Measurements from ENCODE around the gene DGKI. TPM values are rescaled to one million over a fixed set of nuclear protein-coding genes. Genes with fewer than 3 reads are reported as not detected.

Gene DGKI
- total and polyA plus RNA-seq, 4 donors = 0.01 to 0.37 (median 0.31) TPM

GRCh38 chr7:137757146-137757925 is 89.4 kb downstream of the DGKI start:
- TF ChIP-seq ZBTB33 (IDR thresholded peaks at IDR 0.05) (no peak), HNF4G (IDR thresholded peaks at IDR 0.05) (no peak), YY1 (IDR thresholded peaks at IDR 0.05) (no peak), RXRA (IDR thresholded peaks at IDR 0.05) (no peak), TAF1 (conservative IDR thresholded peaks at IDR 0.05) (no peak), HNF4A (conservative IDR thresholded peaks at IDR 0.05) (no peak), RAD21 (IDR thresholded peaks at IDR 0.05) (no peak), SP1 (IDR thresholded peaks at IDR 0.05) (no peak), JUND (IDR thresholded peaks at IDR 0.05) (no peak), ATF3 (IDR thresholded peaks at IDR 0.05) (no peak), NR2F2 (IDR thresholded peaks at IDR 0.05) (no peak), FOXA2 (IDR thresholded peaks at IDR 0.05) (no peak)
- TF ChIP-seq, protein P1, sequence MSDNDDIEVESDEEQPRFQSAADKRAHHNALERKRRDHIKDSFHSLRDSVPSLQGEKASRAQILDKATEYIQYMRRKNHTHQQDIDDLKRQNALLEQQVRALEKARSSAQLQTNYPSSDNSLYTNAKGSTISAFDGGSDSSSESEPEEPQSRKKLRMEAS (IDR thresholded peaks at IDR 0.05) = no peak
- no peaks in the 10 kb centered on the region for H3K36me3 ChIP-seq (ENCODE audit: control insufficient read depth in 4 of 4, insufficient read depth in 3 of 4, low read depth in 1 of 4, low read length in 3 of 4)
- H3K4me3 ChIP-seq (ENCODE audit: low read depth in 1 of 3, low read length in 3 of 3) = no peak overlapping the region
- no peak for DNase-seq (ENCODE audit: low spot score)
- H3K27me3 ChIP-seq (ENCODE audit: control insufficient read depth in 4 of 4, insufficient read depth in 4 of 4, low read length in 3 of 4) = no peaks in the 10 kb centered on the region
- 78% methylated on average over 10 of the region's 10 CpGs for WGBS
- no peak overlapping the region for H3K27ac ChIP-seq (ENCODE audit: low read depth in 1 of 2, low read length in 2 of 2)
- no peak overlapping the region for H3K9ac ChIP-seq (ENCODE audit: low read depth in 1 of 2, low read length in 2 of 2)
- no peaks in the 10 kb centered on the region for H3K9me3 ChIP-seq (ENCODE audit: control insufficient read depth in 4 of 4, low read length in 3 of 4)
- no peaks in the 10 kb centered on the region for H3K4me1 ChIP-seq (ENCODE audit: control insufficient read depth in 4 of 4, insufficient read depth in 4 of 4, low read length in 3 of 4)

DNA sequence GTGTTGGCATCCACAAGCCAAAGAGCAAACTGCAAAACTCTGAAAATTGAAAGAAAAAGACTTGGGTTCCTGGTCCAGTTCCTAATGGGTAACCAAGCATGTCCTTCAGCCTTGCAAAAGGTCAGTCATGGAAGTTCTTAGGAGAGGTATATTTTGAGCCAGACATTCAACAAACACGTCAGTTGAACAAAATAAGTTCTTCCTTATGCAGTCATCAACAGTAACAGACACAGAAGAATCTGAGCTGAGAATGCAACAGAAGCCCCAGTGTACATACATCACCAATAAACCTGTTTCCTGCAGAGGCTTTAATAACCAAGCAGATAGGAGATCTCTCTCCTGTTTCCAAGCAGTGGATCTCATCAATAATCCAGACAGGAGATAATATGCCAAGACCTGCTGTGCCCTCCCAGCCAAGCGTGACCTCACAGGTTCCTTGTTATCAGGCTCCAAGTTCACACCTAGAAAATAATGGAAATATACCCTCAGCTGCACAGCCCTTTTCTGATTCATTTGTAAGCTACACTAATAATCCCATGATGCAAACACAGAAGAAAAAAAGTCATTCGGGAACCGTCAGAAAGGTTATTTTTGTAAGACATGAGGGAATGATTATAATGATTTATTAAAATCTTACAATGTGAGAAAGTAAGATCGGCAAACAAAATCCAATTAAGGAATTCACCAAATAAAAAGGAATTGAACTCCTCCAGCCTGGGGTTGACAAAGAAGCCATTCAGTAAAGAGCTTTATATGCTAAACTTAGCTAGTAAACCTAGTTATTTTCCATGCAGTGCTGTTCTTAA is 90.7 kb downstream of the DGKI start:
- no peak for DNase-seq (ENCODE audit: low spot score)
- no peak overlapping the region for H3K9ac ChIP-seq (ENCODE audit: low read depth in 1 of 2, low read length in 2 of 2)
- H3K9me3 ChIP-seq (ENCODE audit: control insufficient read depth in 4 of 4, low read length in 3 of 4) = no peaks in the 10 kb centered on the region
- no peaks in the 10 kb centered on the region for H3K27me3 ChIP-seq (ENCODE audit: control insufficient read depth in 4 of 4, insufficient read depth in 4 of 4, low read length in 3 of 4)
- TF ChIP-seq, protein P1 (IDR thresholded peaks at IDR 0.05) = no peak
- TF ChIP-seq HNF4A (conservative IDR thresholded peaks at IDR 0.05) (no peak), EGR1 (IDR thresholded peaks at IDR 0.05; ENCODE audit: low read depth in 2 of 2) (no peak), TAF1 (conservative IDR thresholded peaks at IDR 0.05) (no peak), RAD21 (IDR thresholded peaks at IDR 0.05) (no peak), GABPA (IDR thresholded peaks at IDR 0.05 in 1 of 2, conservative IDR thresholded peaks at IDR 0.05 in 1 of 2) (no peak), RXRA (IDR thresholded peaks at IDR 0.05) (no peak), ATF3 (IDR thresholded peaks at IDR 0.05) (no peak), REST (IDR thresholded peaks at IDR 0.05) (no peak), YY1 (IDR thresholded peaks at IDR 0.05) (no peak), SP1 (IDR thresholded peaks at IDR 0.05) (no peak), HNF4G (IDR thresholded peaks at IDR 0.05) (no peak), FOXA2 (IDR thresholded peaks at IDR 0.05) (no peak), FOXA1 (IDR thresholded peaks at IDR 0.05) (no peak), NR2F2 (IDR thresholded peaks at IDR 0.05) (no peak), JUND (IDR thresholded peaks at IDR 0.05) (no peak), ZBTB33 (IDR thresholded peaks at IDR 0.05) (no peak), CTCF (IDR thresholded peaks at IDR 0.05; ENCODE audit: low read depth, low read length, missing input control) (no peak)
- no peak overlapping the region for H3K27ac ChIP-seq (ENCODE audit: low read depth in 1 of 2, low read length in 2 of 2)
- H3K4me1 ChIP-seq (ENCODE audit: control insufficient read depth in 4 of 4, insufficient read depth in 4 of 4, low read length in 3 of 4) = no peaks in the 10 kb centered on the region
- no peaks in the 10 kb centered on the region for H3K36me3 ChIP-seq (ENCODE audit: control insufficient read depth in 4 of 4, insufficient read depth in 3 of 4, low read depth in 1 of 4, low read length in 3 of 4)
- 65% methylated on average over 5 of the region's 5 CpGs for WGBS
- H3K4me3 ChIP-seq (ENCODE audit: low read depth in 1 of 3, low read length in 3 of 3) = no peak overlapping the region
